ENCODE measurements around the gene LTB4R2.

DNA sequence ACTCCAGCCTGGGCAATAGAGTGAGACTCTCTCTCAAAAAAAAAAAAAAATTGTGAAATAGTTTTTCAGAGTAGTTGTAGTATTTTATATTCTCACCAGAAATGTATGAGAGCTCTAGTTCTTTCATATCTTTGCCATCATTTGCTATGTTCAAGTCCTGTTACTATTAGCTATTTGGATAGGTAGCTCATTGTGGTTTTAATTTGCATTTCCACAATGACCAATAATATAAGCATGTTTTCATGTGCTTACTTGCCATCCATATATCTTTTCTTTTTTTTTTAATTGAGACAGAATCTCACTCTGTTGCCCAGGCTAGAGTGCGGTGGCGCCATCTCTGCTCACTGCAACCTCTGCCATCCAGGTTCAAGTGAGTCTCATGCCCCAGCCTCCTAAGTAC is 38.2 kb downstream of the LTB4R2 start:
- TF ChIP-seq, protein P1, sequence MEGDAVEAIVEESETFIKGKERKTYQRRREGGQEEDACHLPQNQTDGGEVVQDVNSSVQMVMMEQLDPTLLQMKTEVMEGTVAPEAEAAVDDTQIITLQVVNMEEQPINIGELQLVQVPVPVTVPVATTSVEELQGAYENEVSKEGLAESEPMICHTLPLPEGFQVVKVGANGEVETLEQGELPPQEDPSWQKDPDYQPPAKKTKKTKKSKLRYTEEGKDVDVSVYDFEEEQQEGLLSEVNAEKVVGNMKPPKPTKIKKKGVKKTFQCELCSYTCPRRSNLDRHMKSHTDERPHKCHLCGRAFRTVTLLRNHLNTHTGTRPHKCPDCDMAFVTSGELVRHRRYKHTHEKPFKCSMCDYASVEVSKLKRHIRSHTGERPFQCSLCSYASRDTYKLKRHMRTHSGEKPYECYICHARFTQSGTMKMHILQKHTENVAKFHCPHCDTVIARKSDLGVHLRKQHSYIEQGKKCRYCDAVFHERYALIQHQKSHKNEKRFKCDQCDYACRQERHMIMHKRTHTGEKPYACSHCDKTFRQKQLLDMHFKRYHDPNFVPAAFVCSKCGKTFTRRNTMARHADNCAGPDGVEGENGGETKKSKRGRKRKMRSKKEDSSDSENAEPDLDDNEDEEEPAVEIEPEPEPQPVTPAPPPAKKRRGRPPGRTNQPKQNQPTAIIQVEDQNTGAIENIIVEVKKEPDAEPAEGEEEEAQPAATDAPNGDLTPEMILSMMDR (IDR thresholded peaks at IDR 0.05; ENCODE audit: low read length), result no peak
- no peak for TF ChIP-seq EZH2 (optimal IDR thresholded peaks at IDR 0.05; ENCODE audit: low read depth, low read length)
- no peak for TF ChIP-seq EZH2phosphoT487 (IDR thresholded peaks at IDR 0.05; ENCODE audit: low read length)

All from MM.1S (cell line).